Left renal pelvis (tissue), 4 donors: Measurements from ENCODE around the gene RARA. TPM values are rescaled to one million over a fixed set of nuclear protein-coding genes. Genes with fewer than 3 reads are reported as not detected.
"Not testable (repeated sequence)": the region's sequence is repeated elsewhere in the genome, so short reads cannot be mapped to it uniquely, and the experiment has no call there.

Experiments used
- DNase-seq, 4 donors: peaks; one replicate each; pipeline ENCODE4 v3.0.0-alpha.2; 2013; ENCODE audit warnings: low read depth in 4 of 4, low spot score in 3 of 4
- polyA plus RNA-seq, 4 donors: library from polyadenylated mRNA; unstranded; fragments of 120-200 nt; gene quantifications; one replicate each; pipeline ENCODE4 v1.2.1, GENCODE V29; 2013; ENCODE audit not compliant: insufficient read length in 4 of 4

RARA gene
- polyA plus RNA-seq, 4 donors, result 35.2 to 60.5 (median 38.6) TPM

- no peak for DNase-seq
Observed at GRCh38 chr17:40366076-40366860, 57.3 kb downstream of the RARA start.

- no peak for DNase-seq
Observed at GRCh38 chr17:40366861-40367518, 58.0 kb downstream of the RARA start.

GRCh38 chr17:40367728-40368127, 58.7 kb downstream of the RARA start:
- not testable (repeated sequence) for DNase-seq

- DNase-seq, result no peak
Observed at GRCh38 chr17:40369923-40370322, 60.9 kb downstream of the RARA start.

- no peak for DNase-seq
Observed at GRCh38 chr17:40371261-40371929, 62.4 kb downstream of the RARA start.

GRCh38 chr17:40372031-40372430, 63.1 kb downstream of the RARA start:
- DNase-seq, result no peak

- DNase-seq, result not testable (repeated sequence)
Observed at GRCh38 chr17:40372644-40373043, 63.7 kb downstream of the RARA start.

GRCh38 chr17:40373324-40373723, 64.3 kb downstream of the RARA start:
- no peak for DNase-seq

- DNase-seq, result no peak
Observed at GRCh38 chr17:40373999-40374398, 65.0 kb downstream of the RARA start.

GRCh38 chr17:40374821-40375498, 66.0 kb downstream of the RARA start:
- no peak for DNase-seq

GRCh38 chr17:40375786-40376185, 66.8 kb downstream of the RARA start:
- not testable (repeated sequence) for DNase-seq

- not testable (repeated sequence) for DNase-seq
Observed at GRCh38 chr17:40376541-40376940, 67.6 kb downstream of the RARA start.

- no peak for DNase-seq
Observed at GRCh38 chr17:40377832-40378231, 68.9 kb downstream of the RARA start.

GRCh38 chr17:40378966-40379365, 70.0 kb downstream of the RARA start:
- DNase-seq, result no peak

GRCh38 chr17:40382251-40382650, 73.3 kb downstream of the RARA start:
- no peak for DNase-seq

- not testable (repeated sequence) for DNase-seq
Observed at GRCh38 chr17:40386555-40386954, 77.6 kb downstream of the RARA start.

- no peak for DNase-seq
Observed at GRCh38 chr17:40399185-40399584, 90.2 kb downstream of the RARA start.

GRCh38 chr17:40402668-40403067, 93.7 kb downstream of the RARA start:
- DNase-seq, result no peak

GRCh38 chr17:40404003-40404402, 95.0 kb downstream of the RARA start:
- DNase-seq, result no peak
